NCI-H2029 treated with DMSO at 0.1 percent for 48 hours (cell line): ENCODE measurements around the gene KLHDC7A.

Experiments used
- DNase-seq: peaks from one replicate; lab custom pipeline; 2025; lab: John Stamatoyannopoulos, UW

Gene KLHDC7A

GRCh38 chr1:18508084-18508483 is 27.4 kb downstream of the KLHDC7A start:
- no peak for DNase-seq

- no peak for DNase-seq
Measured at GRCh38 chr1:18511149-18511873, 30.6 kb downstream of the KLHDC7A start.

GRCh38 chr1:18511874-18512150 is 31.1 kb downstream of the KLHDC7A start:
- DNase-seq: peak; percentile 61

- DNase-seq: no peak
Measured at GRCh38 chr1:18512883-18513282, 32.2 kb downstream of the KLHDC7A start.

GRCh38 chr1:18513995-18514394 is 33.3 kb downstream of the KLHDC7A start:
- no peak for DNase-seq

- DNase-seq: no peak
Measured at GRCh38 chr1:18515120-18515667, 34.5 kb downstream of the KLHDC7A start.

GRCh38 chr1:18516473-18516872 is 35.7 kb downstream of the KLHDC7A start:
- DNase-seq: no peak

GRCh38 chr1:18526436-18527275 is 45.9 kb downstream of the KLHDC7A start:
- no peak for DNase-seq

GRCh38 chr1:18527514-18527913 is 46.8 kb downstream of the KLHDC7A start:
- DNase-seq: no peak

GRCh38 chr1:18527921-18528320 is 47.2 kb downstream of the KLHDC7A start:
- no peak for DNase-seq

GRCh38 chr1:18528616-18529015 is 47.9 kb downstream of the KLHDC7A start:
- DNase-seq: no peak

- no peak for DNase-seq
Measured at GRCh38 chr1:18529714-18530113, 49.0 kb downstream of the KLHDC7A start.

GRCh38 chr1:18530587-18531502 is 50.1 kb downstream of the KLHDC7A start:
- DNase-seq: no peak

- DNase-seq: peak; percentile 23
Measured at GRCh38 chr1:18531503-18531845, 50.7 kb downstream of the KLHDC7A start.

GRCh38 chr1:18532390-18533170 is 51.9 kb downstream of the KLHDC7A start:
- DNase-seq: no peak

- DNase-seq: no peak
Measured at GRCh38 chr1:18533259-18533658, 52.5 kb downstream of the KLHDC7A start.

GRCh38 chr1:18534810-18535205 is 54.1 kb downstream of the KLHDC7A start:
- DNase-seq: no peak
